Stimulated activated CD4-positive, alpha-beta T cell treated with anti-CD3 and anti-CD28 coated beads, Interleukin-4, amount 100 ng/mL, for 1 hour (primary cell): ENCODE measurements around the gene EPB41L5.
"Not testable (repeated sequence)": the region's sequence is repeated elsewhere in the genome, so short reads cannot be mapped to it uniquely, and the experiment has no call there.

Experiments used
- DNase-seq: peaks from one replicate; pipeline ENCODE4 v3.0.0-alpha.2; 2020

The EPB41L5 gene

DNA sequence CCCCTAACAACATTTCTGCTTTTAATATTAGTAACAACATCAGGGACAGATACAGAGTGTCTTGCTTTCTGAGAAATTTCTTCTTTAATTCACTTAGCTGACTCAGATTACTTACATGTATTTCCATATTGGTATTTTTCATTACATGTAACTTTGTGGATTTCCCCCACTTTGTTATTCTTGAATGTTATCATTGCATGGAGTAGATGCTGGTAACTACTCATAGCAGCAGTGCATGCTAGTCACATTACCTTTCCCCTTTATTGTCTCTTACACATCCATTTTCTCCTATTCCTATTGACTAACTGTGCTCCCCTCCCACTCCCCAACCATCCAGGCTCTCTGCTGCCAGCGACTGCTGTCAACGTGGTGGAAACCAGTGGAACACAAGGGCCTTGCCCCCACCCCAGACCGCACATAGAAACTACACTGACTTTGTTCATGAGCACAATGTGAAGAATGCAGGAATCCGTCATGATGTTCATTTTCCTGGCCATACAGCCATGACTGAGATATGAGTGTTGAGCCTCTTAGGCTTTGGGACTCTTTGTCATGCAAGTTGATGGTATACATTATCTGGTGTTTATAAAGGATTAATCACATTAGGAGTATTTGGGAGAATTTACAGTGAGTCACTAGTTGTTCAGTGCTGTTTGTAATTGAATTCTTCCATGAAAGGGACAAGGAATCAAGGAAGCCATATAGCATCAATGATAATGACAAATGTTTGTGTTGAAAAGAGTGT is 91.0 kb downstream of the EPB41L5 start:
- DNase-seq, result no peak

DNA sequence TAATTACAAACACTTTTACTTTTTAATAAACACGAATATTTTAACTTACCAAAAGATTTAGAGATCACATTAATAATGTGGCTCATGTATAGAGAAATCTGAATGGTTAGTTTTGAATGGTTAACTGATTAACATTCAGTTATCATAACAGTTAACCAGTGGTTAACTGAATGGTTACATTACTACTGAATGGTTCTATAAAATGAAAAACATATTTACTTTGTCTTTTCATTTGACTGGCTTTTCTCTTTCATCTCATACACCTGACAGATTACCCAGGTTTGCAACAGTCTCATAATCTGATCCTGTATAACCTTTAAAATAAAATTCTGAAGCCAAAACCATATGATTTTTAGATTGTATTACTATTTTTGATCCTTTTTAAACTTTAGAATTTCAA is 91.9 kb downstream of the EPB41L5 start:
- no peak for DNase-seq

DNA sequence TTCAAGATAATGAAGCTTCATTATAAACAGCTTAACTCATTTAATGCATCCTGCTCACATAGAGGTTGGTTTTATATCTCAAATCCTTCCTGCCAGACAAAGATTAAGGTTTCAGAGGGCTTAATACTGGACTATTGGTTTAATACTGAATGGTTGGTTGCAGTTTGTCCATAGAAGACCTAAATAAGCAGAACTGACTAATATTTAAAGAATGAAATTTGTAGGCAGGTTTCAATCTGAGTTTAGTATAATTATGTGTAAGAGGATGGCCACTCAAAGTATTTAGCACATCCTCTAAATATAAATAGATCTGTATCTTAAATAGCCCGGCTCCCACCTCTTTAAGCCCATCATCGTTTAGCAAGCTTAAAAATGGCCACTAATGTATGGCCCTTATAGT is 92.5 kb downstream of the EPB41L5 start:
- DNase-seq, result no peak

DNA sequence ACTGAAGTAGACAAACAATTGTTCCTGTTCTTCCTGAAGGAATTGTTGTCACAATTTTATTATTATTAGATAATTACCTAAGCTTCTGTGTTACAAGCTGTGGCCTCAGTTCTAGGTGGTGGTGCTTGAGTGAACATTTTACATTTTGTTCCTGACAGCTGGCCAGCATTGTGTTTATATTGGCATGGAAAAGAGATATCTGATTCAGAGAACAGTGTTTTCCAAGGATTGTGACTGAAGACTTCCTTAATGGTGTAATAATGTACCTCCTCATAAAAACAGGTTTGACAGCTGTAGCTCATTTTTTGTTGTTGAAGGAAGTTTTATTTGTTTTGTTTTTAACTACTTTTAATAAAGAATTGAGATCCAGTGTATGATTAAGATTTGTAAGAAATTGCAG is 95.2 kb downstream of the EPB41L5 start:
- no peak for DNase-seq

DNA sequence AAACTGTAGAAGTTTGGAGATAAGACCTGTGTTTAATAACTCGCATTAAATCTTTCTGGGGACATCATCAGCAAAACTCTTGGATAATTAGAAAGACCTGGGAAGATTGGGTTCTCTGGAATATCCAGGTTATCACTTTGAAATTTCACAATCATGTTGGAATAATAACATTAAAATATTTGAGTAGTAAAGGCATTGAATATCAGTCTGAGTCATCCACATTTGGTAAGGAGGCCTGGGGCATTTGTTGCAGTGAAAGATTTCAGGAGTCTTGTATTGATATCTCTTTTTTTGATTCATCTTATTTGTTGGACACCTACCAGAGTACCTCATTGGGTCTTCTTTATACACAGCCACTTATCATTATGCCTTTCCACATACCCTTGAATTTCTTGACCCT is 95.9 kb downstream of the EPB41L5 start:
- DNase-seq, result no peak

DNA sequence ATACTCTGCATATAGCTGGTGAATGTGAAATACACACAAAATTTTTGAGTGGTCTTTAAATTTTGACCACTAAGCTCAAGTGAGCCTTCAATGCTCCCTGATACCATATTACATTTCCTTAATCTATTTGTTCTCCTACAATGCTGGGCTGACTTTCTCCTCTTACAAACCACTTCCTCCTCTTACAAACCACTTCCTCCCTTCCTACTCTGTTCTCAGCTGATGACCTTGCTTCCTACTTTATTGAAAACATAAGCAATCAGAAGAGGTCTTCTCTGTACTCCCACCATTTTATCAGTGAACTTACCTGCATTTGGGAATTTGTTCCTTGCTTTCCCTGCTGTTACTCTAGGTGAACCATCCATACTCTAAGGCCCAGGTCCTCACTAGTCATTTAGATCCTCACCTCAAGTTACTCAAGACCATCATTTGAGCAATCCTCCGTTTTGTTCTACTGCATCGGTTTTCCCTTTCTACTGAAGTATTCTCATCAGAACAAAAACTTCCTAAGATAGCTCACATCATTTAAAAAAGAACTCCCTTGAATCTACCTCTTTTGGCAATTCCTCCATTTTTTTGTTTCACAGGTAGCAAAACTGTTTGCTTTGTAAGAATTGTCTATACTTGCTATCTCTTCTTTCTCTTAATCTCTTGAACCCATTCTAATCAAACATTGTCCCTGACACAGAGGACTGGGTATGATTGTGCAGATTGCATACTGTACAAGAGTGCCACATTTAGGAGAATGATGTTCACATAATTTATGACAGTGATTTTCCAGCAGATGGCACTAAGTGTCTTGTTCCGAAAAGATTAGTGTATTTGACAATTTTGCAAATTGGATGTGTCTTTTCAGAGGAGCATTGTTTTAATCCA is 96.5 kb downstream of the EPB41L5 start:
- DNase-seq, result no peak

DNA sequence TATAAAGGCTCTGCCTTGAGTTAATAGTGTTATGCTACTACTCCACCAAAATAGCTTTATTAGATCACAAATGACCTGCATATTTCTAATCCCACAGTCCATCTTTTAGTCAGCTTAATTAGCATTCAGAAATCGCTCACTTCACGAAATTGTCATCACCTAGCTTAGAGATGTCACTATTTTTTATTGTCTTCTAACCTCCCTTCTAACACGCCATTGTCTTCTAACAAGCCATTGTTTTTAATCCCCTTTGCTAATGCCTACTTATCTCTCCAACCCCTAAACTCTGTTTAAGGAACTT is 97.1 kb downstream of the EPB41L5 start:
- no peak for DNase-seq

DNA sequence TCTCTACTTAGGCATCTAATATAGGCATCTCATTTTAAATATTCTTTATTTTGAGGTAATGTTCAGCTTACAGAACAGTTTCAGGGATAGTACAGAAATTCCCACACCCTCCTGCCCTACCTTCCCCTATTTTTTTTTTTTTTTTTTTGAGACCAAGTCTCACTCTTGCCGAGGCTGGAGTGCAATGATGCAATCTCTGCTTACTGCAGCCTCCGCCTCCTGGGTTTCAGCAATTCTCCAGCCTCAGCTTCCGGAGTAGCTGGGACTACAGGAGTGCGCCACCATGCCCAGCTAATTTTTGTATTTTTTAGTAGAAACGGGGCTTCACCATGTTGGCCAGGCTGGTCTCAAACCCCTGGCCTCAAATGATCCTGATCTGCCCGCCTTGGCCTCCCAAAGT is 97.6 kb downstream of the EPB41L5 start:
- DNase-seq, result no peak

DNA sequence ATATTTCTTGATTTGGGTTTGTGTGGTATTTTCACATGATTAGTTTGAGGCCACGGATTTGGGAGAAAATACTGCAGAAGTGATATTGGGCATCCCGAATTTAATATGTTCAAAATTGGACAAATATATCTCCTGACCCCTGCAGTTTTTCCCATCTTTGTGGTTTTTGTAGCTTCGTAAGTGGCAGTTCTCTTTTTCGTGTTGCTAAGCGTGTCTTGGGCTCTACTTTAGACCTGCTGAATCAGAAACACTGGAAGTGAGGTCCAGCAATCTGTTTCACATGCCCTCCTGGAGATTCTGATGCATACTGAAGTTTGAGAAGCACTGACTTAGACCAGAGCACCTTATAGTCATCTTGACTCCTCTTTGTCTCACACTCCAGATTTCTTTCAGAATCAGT is 98.3 kb downstream of the EPB41L5 start:
- DNase-seq, result no peak

DNA sequence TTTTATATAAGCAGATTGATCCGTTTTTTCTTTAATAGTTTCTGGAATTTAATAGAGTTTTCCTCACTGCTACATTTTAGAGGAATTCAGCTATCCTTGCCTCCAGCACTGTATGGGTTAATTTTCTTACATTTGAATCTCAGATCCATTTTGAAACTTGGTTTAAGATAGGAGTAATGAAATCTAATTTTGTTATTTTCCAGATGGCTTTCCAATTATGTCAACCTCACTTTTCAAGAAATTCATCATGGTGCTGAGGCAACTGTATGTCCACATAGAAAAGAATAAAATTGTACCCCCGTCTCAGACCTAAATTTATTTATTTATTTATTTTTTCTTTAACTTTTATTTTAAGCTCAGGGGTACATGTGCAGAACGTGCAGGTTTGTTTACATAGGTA is 105.1 kb downstream of the EPB41L5 start:
- DNase-seq, result no peak

DNA sequence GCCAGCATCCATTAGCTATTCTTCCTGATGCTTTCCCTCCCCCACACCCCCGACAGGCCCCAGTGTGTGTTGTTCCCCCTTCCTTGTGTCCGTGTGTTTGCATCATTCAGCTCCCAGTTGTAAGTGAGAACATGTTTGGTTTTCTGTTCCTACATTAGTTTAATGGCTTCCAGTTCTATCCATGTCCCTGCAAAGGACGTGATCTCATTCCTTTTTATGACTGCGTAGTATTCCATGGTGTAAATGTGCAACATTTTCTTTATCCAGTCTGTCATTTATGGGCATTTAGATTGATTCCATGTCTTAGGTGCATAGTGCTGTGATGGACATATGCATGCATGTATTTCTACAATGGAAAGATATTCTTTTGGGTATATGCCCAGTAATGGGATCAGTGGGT is 105.6 kb downstream of the EPB41L5 start:
- DNase-seq, result no peak

DNA sequence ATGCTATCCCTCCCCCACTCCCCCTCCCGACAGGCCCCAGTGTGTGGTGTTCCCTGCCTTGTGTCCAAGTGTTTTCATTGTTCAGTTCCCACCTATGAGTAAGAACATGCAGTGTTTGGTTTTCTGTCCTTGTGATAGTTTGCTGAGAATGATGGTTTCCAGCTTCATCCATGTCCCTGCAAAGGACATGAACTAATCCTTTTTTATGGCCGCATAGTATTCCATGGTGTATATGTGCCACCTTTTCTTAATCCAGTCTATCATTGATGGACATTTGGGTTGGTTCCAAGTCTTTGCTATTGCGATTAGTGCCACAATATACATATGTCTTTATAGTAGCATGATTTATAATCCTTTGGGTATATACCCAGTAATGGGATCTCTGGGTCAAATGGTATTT is 108.5 kb downstream of the EPB41L5 start:
- DNase-seq, result not testable (repeated sequence)

DNA sequence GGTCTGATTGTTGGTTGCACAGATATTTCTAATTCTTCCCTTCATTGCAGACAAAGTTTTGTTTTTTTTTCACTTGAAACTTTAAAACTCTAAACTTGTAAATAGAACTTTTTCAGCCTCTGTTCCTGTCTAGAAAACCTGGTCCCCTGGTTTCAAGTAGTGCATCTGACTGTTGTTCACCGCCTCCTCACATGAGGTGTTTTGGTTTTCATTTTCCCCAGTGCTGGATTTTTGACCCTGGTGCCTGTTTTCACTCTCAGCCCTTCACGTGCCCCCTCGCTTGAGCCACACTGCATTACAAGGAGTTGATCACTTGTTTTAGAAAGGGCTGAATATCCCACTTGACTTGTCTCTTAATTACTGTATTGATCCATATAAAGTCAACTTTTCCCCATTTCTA is 110.2 kb downstream of the EPB41L5 start:
- DNase-seq, result no peak

DNA sequence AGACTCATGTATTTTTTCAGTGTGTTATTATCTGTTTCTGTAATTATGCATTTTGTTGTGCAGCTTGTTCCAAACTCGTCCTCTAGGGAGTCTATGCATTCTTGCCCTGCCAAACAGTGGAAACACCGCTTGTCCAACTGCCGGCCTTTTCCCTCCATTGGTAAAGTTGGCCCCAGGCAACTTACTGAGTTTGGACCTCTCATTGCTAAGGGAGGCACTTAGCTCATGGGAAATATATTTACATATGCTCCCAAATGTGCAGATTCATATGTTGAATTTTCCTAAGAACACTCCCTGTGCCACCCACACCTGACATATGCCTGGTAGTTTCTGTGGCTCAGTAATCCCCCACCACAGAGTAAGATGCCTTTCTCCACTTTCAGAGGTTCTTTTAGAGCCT is 112.3 kb downstream of the EPB41L5 start:
- no peak for DNase-seq

DNA sequence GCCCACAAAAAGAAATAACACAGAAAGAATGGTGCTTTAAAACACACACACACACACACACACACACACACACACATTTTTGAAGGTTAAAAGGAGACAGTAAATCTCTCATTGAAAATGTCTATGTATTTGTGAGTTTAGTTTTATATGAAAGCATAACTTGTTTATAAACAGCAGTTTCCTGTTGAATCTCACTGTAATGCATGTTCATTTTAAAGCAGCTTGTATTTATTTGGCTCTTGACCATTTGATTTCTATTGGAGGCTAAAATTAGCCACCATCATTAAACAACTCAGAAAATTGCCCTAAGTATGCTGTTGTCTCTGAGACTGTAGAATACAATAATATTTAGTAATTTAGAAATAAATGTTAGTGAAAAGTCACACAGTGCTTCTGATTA is 115.3 kb downstream of the EPB41L5 start:
- DNase-seq, result no peak

DNA sequence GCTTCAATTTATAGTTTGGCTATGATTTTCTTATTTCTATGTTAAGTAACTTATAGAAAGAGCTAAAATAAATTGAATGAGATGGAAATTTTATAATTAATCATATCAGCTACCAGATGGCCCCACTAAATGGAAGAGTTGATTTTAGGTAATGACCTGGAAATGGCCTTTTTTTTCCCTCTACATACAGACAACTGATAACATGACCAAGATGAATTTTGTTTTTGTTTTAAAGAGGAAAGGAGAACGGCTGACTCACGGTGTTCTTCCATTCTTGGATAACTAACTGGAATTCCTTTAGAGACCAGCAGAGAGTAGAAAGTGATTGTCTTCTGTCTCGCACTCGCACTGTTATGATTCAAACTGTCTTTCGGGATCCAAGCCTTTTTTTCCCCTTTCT is 119.3 kb downstream of the EPB41L5 start:
- DNase-seq, result no peak

DNA sequence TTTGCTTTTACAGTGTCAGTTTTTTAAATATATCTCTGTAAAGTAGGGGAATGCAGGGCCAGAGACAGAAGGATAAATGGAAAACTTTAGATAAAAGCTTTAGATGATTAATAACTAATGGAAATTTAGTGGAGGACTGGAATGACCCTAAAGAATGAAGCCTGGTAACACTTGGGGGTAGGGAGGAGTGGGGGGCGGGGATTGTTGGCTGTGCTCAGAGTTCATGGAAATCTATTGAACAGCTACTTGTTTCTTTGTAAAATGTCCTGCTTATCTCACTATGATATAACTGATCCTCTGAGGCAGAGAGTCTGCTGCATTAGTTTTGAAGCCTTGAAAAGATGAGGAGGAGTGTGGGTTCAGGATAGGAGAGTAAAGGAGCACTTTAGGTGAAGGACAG is 119.8 kb downstream of the EPB41L5 start:
- no peak for DNase-seq

DNA sequence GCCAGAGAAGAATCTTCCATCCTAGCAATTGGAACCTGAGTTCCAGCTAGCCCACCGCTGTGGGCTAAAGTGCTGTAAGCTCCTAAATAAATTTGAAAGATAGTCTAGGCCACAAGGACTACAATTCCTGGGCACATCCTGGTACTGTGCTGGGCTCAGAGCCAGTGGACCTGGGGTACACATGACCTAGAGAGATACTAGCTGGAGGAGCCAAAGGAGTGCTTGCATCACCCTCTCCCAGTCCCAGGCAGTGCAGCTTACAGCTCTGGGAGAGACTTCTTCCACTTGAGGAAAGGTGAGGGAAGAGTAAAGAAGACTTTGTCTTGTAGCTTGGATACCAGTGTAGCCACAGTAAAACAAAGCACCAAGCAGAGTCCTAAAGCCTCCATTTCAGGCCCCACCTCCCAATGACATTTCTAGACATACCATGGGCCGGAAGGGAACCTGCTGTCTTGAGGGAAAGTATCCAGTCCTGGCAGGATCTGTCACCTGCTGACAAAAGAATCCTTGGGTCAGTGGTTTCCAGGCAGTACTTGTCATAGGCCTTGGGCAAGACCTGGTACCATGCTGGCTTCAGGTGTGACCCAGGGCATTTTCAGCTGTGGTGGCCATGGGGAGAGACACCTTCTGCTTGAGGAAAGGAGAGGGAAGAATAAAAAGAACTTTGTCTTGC is 120.8 kb downstream of the EPB41L5 start:
- DNase-seq, result no peak

DNA sequence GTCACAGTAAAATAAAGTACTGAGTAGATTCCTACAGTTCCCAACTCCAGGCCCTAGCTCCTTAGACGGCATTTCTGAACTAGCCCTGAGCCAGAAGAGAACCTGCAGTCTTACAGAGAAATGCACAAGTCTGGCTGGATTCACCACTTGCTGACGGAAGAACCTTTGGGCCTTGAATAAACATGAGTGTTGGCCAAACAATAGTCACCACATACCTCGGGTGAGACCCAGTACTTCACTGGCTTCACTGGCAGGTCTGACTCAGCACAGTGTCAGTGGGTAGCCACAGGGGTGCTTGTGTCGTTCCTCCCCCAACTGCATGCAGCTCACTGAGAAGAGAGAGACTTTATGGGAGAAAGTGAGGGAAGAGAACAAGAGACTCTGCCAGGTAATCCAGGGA is 121.4 kb downstream of the EPB41L5 start:
- no peak for DNase-seq

DNA sequence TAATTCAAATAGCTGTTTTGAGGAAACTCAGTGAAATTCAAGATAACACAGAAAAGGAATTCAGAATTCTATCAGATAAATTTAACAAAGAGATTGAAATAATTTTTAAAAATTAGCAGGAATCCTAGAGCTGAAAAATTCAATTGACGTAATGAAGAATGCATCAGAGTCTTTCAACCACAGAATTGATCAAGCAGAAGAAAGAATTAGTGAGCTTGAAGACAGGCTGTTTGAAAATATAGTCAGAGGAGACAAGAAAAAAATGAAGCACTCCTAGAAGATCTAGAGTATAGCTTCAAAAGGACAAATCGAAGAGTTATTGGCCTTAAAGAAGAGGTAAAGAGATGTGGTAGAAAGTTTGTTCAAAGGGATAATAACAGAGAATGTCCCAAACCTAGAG is 122.1 kb downstream of the EPB41L5 start:
- not testable (repeated sequence) for DNase-seq

DNA sequence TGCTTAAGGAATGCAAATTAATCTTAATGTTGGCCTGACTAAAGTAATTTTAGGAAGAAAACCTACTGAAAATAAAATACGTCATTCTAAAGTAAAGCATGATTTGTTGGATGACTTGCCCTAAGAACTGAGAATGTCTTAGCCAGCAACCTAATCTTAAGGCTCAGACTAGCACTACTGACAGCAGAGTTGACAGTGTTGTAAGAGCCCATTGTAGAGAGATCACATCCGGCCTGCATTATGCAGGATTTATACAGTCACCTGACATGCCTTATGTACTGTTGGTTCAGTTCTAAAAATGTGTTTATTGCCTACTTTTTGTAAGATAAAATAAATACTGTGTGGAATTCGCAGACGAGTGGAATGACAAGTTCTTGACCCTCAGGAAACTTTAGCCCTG is 128.0 kb downstream of the EPB41L5 start:
- DNase-seq, result no peak

DNA sequence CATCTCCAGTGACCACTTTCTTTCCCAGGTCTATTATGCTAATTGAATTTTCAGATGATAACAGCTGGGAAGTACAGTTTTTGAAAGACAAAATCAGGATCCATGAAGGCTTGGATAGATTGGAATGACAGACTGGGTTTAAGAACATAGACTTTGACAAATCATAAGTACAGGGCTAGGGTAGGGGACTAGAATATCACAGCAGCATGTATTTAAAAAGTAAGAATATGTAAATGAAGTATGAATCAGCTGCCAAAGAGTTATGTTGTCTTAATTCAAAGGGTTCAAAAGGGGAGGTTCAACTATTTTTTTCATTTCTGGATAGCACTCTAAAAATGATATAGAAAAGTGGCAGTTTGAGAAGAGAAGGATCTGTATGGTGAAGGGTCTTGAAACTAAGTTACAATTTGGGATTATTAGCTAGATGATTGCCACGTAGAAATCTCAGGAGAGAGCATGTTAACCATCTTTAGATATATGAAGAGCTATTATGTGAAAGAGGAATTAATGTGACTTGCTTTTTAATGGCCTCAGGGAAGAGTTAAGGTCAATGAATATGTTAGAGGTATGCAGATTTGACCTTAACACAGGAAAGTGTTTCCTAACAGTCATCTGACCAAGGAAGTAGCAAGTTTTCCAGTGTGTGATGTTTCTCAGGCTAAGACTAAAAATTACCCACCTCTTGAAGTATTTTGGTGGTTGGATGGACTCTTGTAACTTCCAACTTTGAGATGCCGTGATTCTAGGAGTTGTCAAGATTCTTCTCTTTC is 128.6 kb downstream of the EPB41L5 start:
- DNase-seq, result no peak

DNA sequence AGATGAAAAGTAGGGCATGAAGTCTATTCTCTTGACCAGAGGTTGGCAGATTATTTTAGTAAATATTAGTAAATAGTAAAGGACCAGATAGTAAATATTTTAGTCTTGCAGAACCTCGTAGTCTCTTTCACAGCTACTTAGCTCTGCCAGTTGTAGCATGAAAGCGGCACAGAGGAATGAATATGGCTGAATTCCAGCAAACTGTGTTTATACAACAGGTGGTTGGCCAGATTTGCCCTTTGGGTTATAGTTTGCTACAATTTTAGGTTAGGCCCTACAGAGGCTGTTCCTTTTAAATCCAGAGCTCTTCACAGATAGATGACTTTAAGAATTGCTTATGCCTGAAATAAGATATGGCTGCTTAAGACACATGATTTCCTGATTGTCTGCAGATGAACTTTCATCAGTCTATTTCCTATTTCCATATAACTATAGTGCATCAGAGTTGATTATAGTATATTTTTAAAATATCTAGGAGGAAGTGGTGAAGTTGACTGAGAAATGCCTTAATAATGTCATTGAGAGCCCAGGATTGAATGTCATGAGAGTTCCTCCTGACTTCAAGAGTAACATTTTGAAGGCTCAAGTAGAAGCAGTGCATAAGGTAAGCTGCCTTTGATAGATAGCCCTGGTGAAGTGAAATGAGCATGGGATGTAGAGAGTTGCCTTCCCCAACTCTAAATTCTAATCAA is 129.8 kb downstream of the EPB41L5 start:
- DNase-seq, result no peak
